Mammary epithelial cell (primary cell): ENCODE measurements around the gene TP53I13.

Source experiments
- CTCF ChIP-seq, 2 donors: IDR thresholded peaks in 1 of 2; conservative IDR thresholded peaks in 1 of 2; 2 replicates each; pipeline ENCODE4 v1.5.1; 2011 to 2012; ENCODE audit warnings: inconsistent platforms in 2 of 2, low read length in 2 of 2, mild to moderate bottlenecking in 2 of 2, control low read depth in 1 of 2, low read depth in 1 of 2; ENCODE audit not compliant: insufficient read depth in 1 of 2; ENCODE audit errors: extremely low read depth in 1 of 2
- EZH2 ChIP-seq: IDR thresholded peaks from 2 replicates; pipeline ENCODE4 v1.6.1; 2012; ENCODE audit warnings: low read length, inconsistent platforms, borderline replicate concordance

GRCh38 chr17:29561554-29562517 lies 6.7 kb upstream of the TP53I13 start:
- no peak for TF ChIP-seq CTCF (conservative IDR thresholded peaks at IDR 0.05 in 1 of 2, IDR thresholded peaks at IDR 0.05 in 1 of 2; ENCODE audit: extremely low read depth in 1 of 2, insufficient read depth in 1 of 2, low read depth in 1 of 2, low read length in 2 of 2)
- no peak for TF ChIP-seq EZH2
